GM18870 (cell line): Measurements from ENCODE around the gene NBAS.
A peak's percentile ranks its signal among the peaks of the same experiment; 100 is the strongest.

Source experiments
- ATAC-seq: cut with Tn5 transposase; IDR thresholded peaks from one replicate; pipeline ENCODE4 v1.9.1; 2021; ENCODE audit warnings: moderate library complexity; ENCODE audit not compliant: unreplicated experiment

The NBAS gene

GRCh38 chr2:15591692-15592463, 30.7 kb upstream of the NBAS start, which contains the start of gene DDX1:
Gene DDX1 (plus strand): TSS chr2:15591868. CDS start chr2:15591934, 66 bp downstream.
- ATAC-seq, result peak; percentile 83

- ATAC-seq, result no peak
Observed at GRCh38 chr2:15591373-15591691, 30.2 kb upstream of the NBAS start.

DNA sequence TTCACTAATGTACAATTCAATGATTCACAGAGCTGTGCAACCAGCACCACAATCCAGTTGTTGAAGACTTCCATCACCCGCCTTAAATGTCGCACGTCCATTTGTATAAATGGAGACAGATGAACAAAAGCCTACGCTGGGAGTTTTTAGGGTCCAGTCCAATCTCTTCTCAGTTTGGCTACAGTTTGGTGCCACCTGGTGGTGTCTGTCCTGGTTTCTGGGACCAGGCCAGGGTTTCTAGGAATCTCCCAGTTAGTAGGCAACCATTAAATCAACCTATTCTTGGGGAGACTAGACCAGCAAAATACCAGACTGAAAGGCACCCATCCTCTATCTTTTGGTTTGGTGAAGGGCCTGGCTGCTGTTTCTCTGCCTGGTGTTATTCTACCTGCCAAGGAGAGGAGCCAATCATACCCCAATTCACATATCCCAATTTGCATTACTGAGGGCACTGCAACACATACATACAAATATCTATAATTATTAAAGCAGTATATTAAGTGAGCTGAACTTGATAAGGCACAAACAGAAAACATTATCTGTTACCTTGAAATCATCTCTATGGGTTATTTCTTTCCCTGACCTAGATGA, 27.3 kb upstream of the NBAS start:
- ATAC-seq, result no peak

GRCh38 chr2:15584767-15585469, 23.8 kb upstream of the NBAS start:
- ATAC-seq, result no peak

DNA sequence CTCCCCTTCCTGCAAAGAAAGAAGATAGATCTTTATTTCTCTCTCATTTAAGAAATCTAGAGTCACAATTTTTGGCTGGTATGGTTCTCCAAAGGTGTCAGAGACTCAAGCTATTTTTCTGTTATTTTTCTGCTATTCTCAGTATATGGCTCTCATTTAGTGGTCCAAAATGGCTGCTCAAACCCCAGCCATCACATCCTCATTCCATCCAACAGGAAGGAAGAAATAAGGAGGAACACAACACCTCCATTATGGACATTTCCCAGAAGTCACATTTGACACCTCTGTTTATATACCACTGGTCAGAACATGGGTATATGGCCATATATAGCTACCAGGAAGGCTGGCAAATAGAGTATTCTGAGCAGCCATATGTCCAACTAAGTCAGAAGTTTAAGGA, 23.2 kb upstream of the NBAS start:
- no peak for ATAC-seq

DNA sequence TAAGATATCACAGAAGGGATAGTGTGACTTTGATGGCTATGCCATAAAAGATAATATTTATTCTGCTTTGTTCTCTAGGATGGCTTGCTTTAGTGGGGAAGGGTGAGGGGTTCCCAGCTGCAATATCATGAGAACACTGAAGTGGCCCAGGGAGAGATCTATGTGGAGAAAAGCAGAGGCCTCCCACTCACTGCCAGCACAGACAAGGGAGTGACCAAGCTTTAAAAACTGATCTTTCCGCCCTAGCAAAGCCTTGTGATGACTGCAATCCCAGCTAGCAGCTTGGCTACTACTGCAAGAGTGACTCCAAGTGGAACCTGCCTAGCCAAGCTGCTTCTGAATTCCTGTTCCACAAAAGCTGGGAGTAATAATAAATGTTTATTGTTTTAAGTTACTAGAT, 22.7 kb upstream of the NBAS start:
- no peak for ATAC-seq

DNA sequence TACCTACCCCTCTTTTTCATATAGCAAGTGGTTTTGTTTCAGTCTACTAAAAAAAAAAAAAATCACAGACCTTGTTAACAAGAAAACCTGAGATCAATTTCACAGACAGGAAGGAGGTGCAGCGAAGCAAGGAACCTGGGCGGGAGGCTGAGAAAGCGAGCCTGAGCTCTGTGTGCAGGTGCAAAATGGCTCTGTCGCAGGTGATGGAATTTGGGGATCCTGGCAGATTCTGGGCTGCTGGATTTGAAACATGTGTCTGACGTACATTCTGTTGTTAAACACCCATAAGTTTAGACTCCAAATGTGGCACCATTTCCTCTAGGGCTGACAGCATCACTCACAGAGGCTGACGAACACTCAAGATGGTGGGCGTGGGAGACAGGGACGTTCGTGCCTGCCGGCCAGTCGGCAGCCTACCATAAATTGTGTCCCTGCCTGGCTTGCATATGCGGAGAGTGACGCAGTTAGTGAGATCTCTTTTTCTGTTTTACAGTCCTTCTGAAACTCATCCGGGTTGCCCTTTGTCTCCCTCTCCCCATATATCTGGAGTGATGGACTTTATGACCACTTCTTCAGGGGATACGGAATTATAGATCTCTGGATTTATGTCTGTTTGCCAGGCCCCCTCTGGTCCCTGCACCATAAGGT, 21.7 kb upstream of the NBAS start:
- no peak for ATAC-seq

DNA sequence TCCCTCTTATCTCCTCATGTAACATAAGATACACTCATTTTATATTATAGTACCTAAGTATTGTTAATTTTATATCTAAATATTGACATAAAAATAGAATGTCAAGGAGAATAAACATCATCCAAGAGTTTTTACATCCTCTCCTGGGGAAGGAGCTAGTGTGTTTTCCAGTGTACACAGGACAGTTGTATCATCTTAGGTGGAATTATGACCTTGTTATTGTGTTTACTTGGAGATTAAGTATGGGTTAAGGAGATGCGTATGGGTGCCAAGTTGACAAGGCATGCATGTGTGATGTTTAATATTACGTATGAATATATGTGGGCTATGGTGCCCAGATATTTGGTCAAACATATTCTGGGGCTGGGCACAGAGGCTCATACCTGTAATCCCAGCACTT, 19.3 kb upstream of the NBAS start:
- ATAC-seq, result no peak

- ATAC-seq, result no peak
Observed at GRCh38 chr2:15579641-15580040, 18.5 kb upstream of the NBAS start.

DNA sequence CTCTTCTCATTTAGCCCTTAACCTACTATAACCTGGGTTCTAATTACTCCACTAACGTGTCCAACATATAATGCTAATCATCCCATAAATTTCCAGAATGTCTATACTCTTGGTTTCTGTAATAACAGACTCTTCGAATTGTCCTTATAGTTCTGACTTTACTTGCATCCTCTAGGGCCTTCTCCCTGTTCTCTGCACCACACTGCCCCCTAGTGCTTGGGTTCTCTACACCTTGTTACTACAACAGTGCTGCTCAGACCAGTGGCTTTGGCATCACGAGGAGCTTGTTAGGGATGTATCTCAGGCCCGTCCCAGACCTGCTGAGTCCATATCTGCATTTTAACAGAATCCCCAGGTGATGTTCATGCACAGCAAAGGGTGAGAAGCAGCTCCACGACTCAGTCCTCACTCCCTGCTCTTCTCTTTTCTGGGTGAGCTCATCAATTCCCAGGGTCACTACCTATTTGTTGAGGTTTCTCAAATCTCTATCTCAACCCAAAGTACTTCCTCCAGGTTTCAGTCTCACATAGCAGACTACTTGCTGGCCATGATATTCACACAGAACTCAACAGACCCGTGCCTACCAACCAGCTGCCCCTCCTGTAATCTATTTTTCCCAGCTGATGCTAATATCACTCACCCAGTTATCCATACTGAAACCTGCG, 16.1 kb upstream of the NBAS start:
- peak; percentile 89 for ATAC-seq

DNA sequence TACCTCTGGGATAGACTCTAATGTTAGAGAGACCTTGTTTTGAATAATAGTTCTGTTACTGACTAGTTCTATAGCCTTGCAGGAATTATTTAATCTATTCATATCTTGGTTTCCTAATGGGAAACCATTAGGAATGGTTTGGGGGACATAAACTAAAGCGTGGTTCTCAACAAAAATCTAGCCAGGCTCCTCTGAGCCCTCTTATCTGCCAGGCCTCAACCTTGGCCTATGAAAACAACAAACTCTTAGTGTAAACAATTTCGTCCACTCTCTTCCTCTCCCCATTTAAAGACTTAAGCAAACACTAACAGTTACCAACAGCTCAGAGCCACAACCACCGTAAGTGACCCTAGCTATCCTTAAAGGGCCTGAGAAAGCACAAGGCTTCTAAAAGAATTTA, 10.6 kb upstream of the NBAS start:
- ATAC-seq, result no peak

DNA sequence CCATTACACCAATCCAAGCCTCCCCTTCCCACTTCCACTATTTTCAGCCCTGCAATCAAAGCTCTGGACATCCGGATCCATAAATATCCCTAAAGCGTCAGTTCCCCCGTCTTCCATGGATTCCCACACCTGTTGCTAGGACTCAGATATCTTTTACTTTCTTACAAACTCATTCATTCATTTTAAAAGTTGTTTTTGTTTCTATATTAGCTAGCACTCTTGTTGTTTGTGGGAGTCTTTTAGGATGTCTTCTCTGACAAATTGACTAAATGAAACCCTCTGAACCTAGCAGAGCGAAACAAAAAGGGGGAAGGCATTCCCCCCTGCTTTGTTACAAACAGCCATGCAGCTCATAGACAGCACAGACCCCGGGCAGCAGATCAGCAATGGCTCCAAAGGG, 9.0 kb upstream of the NBAS start:
- ATAC-seq, result no peak

DNA sequence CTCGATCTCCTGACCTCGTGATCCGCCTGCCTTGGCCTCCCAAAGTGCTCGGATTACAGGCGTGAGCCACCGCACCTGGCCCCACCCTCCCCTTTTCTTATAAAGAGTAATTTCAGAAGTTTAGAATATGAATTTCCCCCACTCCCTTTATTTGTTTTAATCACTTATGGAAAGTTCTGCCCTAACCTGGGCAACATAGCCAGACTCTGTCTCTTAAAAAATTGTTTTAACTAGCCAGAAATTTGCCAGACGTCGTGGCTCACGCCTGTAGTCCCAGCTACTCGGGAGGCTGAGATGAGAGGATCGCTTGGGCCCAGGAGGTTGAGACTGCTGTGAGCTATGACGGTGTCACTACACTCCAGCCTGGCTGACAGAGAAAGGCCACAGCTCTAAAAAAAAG, 7.7 kb upstream of the NBAS start:
- ATAC-seq, result no peak

DNA sequence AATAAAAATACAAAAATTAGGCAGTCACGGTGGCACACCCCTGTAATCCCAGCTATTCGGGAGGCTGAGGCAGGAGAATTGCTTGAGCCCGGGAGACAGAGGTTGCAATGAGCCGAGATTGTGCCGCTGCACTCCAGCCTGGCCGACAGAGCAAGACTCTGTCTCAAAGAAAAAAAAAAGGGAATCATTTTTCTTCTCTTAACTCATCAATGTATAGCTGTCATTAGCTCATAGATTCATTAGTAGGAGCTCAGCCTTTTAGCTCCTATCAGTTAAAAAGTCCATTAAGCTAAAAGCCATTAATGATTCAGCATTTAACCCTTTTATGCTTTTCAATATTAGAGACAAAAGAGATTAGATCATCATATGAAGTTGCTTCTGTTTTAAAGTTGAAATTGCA, 5.8 kb upstream of the NBAS start:
- no peak for ATAC-seq

DNA sequence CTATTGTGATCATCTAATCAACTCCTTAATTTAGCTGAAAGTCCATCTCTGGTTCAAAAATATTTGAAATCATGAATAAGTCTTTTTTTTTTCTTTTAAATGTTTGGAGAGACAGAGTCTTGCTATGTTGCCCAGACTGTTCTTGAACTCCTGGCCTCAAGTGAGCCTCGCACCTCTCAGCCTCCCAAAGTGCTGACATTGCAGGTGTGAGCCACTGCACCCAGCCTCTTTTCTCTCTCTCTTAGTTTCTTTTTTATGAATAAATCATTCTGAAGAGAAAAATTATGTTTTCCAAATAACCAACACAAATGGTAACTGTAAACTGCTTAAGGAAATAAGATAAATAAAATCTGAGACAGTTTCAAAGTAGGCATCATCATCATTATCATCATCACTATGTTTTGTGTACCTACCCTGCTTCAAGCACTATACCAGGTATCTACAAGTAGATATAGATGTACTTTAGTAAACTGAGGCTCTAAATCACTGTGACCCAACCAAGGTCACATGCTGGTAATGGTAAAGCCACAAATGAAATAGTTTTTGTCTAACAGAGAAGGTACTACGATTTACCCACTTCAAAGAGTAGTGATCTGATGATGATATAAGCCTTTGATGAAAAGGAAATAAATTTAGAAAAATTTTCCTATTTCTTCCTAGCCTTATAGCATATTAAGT, 5.0 kb upstream of the NBAS start:
- ATAC-seq, result no peak

GRCh38 chr2:15565392-15565791, 4.3 kb upstream of the NBAS start:
- no peak for ATAC-seq

DNA sequence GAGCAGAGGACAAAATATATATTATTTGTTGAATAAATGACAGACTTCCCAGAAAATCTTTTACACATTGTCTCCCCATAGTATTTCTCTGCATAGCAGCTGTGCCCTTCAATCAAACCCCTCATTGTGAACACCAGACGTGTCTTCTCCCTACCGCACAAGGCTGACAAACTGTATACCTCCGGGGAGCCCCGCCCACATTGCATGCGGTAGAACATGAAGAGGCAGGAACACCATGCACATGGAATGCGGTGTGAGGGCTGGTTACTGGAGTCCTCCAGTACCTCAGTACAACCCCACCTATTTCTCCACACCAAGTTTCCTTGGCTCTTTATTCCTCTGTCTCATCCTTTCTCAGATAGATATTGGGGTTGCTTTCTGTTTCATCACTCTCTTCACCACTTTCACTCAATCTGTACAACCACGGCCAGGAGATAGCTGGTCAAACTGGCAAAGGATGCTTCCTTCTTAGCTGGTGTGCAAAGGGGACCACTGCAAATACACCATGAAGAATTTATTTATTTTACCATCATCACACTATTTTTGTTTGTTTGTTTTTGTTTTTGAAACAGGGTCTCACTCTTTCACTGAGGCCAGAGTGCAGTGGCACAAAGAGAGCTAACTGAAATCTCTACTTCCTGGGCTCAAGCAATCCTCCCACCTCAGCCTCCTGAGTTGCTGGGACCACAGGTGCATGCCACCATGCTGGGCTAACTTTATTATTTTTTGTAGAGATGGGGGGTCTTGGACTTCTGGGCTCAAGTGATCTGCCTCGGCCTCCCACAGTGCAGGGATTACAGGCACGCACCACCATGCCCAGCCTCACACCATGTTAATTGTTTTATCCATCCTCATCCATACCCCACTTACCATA, 2.3 kb upstream of the NBAS start:
- no peak for ATAC-seq

DNA sequence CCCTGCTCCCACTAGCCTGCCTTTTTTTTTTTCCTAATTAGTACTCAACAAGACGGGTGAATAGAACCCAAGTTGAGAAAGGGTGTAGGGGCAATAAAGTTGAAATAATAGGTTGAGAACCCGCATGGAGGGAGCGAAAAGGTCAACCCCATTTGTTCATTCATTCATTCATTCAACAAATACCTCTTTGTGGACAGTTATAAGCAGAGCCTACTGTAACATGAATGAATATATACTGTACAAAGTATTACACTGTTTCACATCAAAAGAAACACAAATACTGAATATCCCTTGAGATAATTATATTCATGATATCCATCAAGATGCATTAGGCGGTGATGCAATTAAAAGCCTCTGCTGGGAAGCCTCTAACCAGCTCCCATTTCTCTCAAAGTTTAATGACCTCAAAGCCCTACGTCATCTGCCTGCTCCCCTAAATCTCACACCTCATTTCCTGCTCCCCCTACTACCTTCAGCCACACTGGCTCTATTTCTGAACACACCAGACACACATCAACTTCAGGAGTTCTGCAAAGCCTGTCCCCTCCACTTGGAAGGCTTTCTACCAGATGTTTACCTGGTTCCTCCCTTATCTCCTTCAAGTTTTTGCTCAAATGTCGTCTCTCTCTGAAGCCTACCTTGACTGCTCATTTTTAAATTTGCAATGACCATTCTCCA, 1.4 kb upstream of the NBAS start:
- no peak for ATAC-seq
